ENCODE measurements around the gene FADS2.

Gene FADS2

DNA sequence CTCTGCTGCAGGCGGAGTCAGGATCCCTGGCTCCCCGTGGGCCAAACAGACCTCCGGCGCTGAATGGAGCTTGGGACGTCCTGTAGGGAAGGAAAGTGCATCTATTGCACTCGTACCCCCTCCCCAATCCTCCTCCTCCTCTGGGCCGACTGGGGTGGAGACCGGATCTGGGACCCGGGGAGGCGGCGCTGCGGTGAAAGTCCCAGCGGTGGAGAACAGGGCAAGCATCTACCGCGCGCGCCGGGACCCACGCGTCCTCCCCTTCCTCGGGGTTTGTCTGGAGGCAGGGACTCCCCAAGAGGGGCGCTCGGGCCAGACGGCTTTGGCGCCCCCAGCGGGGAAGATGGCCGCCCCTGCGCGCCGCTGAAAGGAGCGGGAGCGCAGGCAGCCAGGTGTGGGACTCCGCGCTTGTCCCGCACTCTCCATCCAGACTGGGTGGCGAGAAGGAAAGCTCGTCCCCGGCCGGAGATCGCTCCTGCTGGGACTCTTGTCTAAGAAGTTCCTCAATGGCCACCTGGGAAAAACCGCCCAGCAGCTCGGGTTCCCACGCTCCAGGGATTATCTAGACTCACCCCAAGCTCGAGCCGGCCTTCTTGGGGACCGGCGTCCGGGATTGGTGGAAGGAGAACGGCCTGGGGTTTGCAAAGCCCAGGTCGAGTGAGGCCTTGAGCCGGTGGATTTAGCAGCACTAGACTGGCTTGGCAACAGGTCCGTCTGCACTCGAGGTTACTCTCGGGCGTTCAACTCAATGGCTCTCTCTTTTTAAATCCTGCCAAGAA, 718 bp downstream of the FADS2 start:
- peak; percentile 51 for DNase-seq

DNA sequence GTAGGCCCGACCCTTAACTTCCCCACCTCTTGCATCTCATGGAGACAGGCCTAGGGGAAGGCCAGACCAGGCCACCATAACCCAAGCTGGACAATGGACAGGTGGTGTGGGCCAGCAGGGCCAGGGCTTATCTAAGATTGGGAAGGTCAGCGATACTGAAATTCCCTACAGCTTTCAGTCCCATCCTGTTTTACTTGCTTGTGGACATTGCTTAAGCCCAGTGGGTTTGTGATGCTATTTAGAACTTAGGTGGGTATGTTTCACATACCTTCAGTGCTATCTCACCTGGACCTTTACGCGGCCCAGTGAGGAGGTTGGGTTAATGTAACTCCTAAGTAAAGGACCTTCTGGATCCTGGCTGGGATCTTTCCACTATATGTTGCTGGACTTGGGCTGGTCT, 1.7 kb downstream of the FADS2 start:
- DNase-seq = no peak

DNA sequence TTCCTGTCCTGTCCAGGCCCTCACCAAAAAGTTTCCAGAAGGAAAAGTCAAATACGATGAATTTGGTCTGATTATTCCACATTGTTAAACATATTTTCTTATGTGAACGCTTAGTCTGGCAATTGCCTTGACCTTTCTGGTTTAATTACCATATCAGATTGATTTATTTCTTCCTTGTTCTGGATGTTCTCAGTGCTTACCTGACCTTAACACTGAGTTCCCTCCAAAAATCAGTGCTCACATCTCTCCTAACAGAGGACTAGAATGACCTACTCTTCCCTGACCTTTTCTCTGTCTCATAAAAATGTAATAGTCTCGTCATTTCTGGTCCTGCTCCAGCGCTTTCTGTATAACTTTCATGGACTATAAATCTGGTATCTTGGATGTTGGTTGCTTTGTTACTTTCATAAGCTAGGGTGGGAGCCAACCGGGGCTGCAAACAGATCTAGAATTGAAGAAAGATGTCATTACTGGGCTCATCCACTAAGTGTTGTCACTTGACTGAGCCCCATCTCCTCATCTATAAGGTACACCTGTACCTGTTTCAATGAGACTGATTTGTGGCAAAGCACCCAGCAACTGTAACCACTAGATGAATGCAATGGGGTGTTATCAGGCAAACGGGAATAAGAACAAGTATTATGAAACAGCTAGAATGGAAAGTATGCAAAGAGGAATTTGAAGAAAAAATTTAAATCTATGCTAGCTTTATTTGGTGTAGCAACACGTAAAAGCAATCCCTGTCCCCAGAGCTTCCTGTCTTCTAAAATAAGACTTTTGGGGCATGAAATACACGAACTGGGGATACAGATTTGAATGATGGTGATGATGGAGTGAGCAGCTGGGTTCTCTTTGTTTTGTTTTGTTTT, 2.4 kb downstream of the FADS2 start:
- DNase-seq = no peak

DNA sequence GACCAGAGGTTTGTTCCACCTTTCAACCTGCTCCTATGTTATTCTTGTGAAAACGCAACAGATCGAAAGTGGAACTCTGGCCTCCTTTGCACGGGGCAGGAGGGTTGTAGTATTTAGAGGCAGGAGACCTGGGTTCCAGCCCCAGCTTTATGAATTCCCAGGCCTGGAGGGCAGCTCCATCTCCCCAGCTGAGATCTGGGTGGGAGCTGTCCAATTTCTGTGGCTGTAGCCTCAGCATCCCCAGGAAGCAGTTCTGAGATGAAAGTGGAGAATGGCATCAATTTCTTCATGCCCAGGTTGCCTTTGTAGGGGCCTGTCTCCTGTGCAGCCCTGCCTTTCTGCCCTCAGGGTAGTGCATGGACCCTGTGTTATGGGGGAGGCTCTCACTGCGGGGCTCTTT, 4.1 kb downstream of the FADS2 start:
- DNase-seq = no peak

DNA sequence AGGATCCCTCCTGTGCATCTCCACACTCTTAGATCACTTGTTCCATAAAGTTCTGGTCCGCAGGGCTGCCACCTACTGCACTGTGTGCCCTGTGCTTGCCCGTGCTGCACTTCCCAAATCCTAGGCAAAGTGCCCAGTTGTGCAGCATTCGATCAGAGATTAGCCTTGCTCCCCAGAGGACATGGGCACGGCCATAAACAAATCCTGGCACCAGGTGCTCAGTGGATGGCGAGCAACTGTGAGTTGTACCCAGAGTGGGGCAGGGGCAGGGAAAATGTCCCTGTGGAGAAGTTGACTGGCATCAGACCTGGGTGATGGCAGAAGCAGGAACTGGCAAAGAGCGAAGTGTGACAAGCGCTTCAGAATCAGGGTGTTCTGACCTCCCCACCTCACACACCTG, 4.7 kb downstream of the FADS2 start:
- peak; percentile 9 for DNase-seq

DNA sequence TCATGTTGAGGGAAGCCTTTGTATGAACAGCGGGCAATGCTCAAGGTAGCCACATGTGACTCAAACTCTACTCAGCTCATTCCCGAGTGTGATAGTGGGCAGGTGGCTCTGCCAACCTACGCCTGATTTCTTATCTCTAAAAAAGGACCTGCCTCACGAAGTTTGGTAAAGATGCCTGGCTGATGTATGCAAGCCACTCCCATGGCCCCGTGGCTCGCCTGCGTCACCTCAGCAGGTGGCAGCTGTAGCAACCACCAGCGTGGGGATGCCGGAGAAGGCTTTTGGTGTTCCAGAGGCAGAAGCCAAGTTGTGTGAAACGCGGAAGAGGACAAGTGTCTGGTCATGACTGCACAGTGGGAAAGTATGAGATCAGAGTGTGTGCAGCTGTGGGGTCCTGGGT, 5.4 kb downstream of the FADS2 start:
- peak; percentile 66 for DNase-seq

DNA sequence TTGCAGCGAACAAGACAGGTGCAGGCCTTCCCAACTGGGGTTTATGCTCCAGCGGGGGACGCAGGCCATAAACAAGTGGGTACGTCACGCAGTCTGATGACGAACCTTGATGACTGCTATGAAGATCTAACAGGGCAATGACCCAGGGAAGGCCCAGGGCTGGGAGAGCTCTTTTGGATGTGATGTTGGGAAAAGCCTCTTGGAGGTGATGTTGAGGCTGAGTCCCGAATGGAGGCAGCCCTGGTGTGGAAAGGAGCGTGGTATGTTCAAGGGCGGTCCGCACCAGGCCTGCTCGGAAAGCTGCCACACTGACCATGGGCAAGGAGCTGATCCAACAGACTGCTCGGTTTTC, 5.8 kb downstream of the FADS2 start:
- DNase-seq = no peak

DNA sequence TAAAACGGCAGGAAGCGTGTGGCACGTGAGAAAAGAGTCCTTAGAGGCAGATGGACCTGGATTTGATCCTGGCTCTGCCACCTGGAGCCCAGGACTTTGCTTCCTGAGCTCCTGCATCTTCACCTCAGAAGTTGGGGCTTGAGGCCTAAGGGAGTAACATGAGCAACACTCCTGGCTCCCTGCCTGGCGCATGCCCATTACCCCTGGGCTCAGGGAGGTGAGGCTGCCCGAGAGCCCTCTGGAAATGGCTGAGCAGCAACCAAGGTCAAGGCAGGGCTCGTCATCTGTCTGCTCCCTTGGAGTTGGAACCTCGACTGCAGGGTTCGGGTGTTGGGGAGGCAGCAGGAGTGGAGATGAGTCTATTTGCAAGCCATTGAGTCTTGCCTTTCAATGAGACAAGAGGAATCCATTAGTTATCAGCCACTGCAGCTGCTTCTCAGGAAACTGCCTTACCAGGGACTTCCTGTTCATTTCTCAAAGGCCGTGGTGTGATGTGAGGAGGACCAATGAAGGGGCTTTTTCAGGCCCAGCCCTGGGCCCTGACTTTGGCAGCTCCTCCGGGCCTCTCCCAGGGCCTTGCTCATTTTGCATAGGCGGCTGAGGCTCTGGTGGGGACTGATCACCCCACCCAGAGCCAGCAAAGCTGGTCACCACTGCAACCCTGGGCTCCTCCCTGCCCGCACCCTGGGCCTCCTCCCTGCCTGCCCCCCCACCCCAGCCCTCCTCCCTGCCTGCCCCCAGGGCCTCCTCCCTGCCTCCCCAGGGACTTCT, 6.4 kb downstream of the FADS2 start:
- peak; percentile 88 for DNase-seq

DNA sequence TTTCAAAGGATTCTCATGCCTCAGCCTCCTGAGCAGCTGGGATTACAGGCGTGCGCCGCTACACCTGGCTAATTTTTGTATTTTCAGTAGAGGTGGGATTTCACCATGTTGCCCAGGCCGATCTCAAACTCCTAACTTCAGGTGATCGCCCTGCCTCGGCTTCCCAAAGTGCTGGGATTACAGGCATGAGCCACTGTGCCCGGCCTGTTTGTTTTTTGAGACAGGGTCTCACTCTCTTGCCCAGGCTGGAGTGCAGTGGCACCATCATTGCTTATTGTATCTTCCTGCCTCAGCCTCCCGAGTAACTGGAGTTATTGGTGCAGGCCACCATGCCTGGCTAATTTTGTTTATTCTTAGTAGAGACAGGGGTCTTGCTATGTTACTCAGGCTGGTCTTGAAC, 8.1 kb downstream of the FADS2 start:
- DNase-seq = no peak

DNA sequence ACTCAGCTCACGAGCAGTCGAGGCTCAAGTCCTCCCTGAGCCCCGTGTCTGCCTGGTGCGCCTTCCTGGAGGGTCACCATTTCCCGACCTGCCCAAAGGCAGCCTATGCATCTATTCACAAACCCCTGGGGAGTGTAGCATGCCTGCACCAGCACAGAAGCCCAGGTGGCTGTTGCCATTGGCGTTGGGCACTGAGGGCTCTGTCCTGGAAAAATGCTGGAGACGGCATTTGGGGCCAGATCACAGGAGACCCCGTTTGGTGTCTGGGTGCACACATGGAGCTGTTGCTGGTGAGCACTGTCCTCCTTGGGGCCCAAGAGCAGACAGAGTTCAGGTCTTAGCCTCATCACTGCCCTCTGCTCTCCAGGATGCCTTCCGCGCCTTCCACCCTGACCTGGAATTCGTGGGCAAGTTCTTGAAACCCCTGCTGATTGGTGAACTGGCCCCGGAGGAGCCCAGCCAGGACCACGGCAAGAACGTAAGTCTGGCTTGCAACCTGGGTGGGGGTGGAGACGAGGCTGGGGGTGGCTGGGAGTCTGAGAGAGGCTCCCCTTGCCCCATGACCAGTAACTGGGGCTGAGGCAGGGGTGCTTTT, 9.4 kb downstream of the FADS2 start:
- no peak for DNase-seq

DNA sequence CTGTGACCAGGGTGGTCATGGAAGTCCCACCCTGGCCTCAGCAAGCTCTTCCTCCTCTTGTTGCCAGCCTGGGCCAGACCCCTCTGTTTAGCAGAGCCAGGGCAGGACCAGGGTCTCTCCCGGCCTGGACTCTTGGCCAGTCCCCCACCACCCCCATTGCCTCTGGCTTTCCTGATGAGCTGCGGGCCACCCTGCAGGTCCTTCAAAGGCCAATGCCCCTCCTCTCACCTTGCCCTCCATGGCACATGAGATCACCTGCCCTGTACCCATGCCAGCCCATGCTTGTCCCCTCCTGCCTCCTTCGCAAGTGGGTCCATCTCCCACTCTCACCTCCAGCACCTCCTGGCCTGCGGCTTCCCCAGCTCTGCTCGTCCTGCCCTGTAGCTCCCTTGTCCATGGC, 10.4 kb downstream of the FADS2 start:
- no peak for DNase-seq

DNA sequence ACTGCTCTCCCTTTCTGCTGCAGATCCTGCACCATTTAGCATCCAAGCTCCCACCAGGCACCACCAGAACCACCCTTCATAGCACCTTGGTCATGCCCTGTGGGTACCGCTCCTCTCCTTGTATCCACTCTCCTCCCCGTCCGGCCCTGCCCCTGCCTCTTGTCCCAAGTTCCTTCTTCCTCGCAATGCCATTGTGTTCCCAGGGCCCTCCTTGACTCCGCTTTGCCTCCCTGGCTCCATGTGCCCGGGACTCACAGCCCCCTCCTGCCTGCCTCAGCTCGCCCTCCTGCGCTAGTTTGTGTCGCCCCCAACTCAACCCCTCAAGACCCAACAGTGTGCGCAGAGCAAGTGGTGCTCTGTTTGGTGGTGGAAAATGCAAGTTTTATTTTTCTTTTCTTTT, 10.8 kb downstream of the FADS2 start:
- DNase-seq = no peak

DNA sequence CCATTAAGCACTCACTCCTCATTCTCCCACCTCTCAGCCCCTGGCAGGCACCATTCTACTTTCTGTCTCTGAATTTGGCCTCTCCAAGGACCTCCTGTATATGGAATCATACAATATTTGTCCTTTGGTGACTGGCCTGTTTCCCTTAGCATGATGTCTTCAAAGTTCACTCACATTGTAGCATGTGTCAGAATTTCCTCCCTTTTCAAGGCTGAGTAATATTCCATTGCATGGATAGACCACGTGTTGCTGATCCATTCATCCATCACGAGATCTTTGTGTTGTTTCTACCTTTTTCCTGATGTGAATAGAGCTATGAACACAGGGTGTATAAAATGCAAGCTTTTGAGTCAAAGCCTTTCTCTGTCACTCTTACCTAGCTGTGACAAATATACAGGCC, 11.6 kb downstream of the FADS2 start:
- DNase-seq = no peak

DNA sequence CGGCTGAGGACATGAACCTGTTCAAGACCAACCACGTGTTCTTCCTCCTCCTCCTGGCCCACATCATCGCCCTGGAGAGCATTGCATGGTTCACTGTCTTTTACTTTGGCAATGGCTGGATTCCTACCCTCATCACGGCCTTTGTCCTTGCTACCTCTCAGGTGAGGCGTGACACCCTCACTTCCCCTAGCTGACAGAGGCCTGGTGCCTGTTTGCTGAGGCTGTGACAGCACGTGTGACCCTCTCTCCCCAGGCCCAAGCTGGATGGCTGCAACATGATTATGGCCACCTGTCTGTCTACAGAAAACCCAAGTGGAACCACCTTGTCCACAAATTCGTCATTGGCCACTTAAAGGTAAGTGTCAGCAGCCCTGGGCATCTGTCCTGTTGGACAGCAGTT, 12.3 kb downstream of the FADS2 start:
- no peak for DNase-seq

DNA sequence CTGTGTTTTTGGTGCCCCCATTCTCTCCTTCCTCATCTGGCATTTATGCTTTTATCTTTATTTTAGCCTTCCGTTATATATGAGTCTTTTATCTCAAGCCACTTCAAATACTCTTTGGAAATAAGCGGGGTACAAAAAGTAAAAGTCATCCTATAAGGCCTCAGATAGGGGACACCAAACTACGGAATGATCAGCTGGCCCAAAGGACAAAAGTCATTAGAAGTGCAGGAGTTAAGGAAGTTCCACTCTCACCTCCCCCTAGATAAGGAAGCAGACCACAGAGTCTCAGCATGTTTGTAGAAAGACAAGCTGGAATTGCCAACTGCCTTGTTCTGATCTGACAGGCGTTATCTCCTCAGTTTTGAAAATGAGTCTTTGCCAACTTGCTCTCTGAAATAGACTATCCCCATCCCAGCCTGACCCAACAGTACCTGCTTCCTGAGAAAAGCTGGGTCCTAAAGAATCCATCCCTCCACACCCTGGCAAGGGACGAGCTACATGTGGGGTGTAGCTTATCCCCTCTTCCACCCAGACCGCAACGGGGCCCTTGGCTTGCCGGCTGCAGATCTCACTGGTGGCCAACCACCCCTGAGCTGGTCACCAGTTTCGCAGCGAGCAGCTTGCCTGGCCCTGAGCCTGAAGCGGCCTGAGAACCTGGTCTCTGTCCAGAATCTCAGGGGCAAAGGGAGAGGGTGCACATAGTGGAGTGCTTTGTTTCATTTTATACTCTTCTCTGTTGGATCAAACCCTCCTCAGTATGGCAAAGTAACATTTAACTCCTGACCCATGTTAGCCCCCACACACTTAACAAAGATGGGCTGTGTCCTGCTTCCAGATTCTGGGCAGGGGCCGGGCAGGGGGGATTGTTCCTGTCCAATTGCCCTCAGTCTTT, 13.8 kb downstream of the FADS2 start:
- no peak for DNase-seq

DNA sequence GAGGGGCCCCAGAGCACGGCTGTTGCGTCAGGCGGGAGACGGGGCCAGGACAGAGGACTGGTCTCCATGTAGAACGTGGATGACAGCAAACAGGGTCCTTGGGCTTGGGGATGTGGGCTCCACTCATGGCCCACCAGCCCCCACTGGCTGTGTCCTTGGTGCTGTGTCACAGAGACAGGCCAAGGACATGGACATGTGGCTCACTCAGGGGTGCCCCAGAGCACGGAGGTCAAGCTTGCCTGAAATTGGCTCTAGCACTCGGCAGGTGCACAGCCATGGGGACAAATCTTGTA, 14.4 kb downstream of the FADS2 start:
- DNase-seq = no peak

DNA sequence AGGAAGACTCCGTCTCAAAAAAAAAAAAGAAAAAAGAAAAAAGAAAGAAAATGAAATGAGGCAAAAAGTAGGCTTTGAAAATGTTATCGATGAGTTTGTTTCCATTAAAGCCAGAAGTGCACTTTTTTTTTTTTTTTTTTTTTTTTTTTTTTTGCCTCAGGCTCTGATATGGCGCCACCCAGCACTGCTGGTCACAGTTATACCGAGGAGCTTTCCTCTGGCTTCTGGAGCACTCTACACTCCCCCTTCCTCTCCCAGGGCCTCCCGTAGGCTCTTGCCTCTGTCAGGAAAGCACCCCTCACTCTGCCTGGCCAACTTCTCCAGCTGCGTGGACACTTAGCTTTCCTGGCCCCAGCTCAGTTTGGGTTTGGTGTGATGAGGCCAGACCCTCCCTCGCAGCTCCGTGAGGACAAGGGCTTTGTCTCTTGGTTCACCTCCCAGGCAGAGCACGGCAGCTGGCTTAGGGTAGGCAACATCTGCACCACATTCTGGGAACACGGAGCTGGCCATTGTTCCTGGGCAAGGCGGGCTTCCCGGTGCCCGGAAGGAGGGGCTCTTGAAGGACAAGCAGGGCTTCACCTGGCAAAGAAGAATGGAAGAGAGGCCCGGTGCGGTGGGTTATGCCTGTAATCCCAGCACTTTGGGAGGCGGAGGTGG, 16.9 kb downstream of the FADS2 start:
- DNase-seq = no peak

DNA sequence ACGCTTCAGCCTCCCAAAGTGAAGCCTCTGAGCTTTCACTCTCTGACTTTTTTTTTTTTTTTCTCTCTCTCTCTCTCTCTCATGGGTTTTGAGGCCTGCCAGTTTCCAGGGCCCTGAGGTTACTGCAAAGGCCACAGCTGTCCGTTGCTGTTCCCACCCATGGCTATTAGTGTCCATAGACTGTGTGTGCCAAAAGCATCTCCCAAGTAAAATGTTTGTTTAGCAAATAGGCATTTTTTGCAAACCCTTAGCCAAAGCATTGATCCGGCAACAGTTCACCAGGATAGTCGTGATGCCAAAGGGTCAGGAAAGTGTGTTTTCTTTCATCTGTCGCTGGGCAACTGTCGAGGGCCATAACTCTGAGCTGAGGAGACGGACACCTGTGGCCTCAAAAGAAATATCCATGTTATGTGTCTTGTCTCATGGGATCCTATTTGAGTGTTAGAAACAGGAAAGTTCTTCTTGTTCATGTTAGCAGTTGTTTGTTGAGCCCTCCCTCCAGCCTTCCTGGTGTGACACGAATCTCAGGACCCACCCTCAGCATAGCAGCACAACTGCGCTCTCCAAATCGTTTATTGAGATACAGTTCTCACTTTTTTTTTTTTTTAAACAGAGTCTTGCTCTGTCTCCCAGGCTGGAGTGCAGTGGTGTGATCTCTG, 18.4 kb downstream of the FADS2 start:
- no peak for DNase-seq

DNA sequence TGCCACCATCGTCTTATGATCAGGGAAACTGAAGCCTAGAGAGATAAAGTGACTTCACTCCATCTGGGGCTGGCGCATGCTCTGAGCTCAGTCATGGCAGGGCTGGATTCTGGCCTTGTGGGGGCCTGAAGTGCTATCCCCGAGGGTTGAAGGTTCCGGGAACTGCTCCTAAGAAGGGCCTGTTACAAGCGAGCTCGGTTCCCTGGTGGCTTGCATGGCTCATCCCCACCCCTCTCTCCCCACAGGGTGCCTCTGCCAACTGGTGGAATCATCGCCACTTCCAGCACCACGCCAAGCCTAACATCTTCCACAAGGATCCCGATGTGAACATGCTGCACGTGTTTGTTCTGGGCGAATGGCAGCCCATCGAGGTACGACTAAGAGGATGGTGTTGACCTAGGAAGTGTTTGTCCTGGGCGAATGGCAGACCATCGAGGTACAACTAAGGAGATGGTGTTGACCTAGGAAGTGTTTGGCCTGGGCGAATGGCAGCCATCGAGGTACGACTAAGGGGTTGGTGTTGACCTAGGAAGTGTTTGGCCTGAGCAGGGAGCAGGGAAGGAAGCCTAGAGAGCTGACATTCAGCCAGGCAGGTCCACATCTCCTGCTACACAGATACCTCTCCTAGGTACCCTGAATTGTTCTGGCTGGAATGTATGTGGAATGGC, 19.9 kb downstream of the FADS2 start:
- no peak for DNase-seq

DNA sequence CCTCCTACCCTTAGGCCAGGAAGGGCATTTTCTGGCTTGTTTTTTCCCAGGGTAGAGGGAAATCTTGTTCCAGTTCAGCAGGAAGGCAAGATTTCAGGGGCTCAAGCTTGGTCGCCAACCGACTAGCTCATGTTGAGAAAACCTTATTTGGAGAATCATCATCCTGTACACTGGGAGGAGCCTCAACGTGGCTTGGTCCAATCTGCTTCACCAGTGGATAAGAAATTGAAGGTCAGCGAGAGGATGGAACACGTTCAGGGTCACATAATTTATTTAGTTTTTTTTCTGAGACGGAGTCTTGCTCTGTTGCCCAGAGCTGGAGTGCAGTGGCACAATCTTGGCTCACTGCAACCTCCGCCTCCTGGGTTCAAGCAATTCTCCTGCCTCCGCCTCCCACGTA, 20.5 kb downstream of the FADS2 start:
- DNase-seq = no peak

DNA sequence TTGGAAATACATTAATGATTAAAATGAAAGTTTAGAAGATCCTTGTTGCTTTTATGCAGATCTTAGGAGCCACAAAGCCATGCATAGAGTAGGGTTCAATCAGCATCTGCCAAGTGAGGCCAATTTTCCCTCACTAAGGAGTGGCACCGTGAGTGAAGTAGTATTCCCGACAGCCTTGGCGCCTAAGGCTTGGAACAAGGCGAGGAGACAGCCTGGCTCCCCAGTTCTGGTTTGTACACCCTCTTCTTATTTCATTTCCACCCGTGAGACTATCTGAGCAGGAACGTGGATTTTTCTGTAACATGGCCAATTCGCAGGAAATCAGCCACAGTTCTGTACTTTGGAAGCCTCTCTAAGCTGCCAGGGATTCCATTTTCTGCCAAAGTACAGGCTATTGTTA, 22.6 kb downstream of the FADS2 start:
- DNase-seq = no peak
